ENCODE results near the gene MYO18B.

MYO18B gene

DNA sequence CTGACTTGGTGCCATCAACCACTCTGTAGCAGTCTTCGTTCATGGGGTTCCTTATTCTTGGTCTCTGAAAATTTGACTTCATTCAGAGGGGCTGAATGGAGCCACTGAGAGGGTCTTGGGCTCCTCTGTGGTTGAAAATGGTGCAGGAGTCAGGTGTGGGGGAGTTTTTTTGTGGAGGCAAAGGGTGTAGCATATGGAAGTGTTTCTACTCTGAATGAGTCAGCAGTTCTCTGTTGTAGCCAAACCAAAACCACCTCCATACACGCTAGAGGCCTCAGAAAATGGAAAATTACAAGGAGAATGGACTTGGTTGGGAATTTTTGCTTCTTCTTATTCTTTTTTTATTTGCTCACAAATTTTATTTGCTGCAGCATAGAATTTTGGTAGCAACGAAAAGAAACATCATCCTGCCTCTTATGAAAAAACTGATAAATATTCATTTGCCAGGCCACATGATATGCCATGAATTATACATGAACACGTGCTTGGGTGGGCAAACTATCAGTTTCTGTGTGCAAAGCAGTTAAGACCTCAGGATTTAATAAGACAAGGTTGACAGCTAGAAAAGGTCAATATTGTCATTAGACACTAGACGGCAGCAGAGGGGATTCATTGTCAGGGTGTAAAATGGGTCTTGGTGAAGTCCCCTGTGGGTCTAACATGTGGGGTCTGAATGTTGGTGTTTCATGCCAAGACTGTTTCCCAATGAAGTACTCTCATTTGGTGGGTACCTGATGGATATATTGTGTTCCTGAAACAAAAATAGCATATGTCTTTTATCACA, 111.7 kb downstream of the MYO18B start:
- peak; percentile 54 for DNase-seq

DNA sequence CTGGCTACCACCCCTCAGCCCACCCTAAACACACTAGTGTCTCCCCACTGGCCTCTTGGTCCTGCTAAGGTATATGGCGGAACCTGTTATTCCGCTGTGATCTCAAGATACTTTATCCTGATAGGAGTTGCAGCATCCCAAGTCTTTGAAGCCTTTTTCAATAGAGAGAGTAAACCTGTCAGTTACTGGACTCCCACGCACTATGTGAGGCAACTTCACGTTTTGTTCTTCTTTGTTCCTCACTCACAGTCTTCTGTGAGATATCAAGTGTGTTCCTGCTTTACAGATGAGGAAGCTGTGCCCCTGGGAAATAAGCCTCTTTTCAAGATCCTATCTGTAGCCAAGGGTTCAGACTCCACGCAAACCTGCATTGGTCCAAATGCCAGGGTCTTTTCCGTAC, 127.8 kb downstream of the MYO18B start:
- DNase-seq, result no peak

DNA sequence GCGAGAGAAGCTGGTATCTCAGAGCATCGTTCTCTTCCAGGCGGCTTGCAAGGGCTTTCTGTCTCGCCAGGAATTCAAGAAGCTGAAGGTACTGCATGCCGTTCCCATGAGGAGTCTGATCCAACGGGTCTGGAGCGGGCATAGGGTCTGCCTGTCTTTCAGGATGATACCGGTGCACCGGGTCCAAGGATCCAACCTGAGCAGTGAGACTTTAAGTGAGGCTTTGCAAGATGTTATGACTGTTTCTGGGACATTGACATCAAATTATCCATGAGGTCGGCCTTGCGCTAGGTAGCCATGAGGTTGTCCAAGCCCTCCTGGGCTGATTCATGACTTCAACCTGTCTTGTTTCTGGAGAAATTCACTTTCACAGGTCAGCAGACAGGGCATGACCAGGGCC, 132.3 kb downstream of the MYO18B start:
- DNase-seq, result no peak

- no peak for DNase-seq
Measured at GRCh38 chr22:25875461-25875860, 133.5 kb downstream of the MYO18B start.

- peak; percentile 42 for DNase-seq
Measured at GRCh38 chr22:25876871-25877270, 134.9 kb downstream of the MYO18B start.

- no peak for DNase-seq
Measured at GRCh38 chr22:25878933-25879332, 136.9 kb downstream of the MYO18B start.

GRCh38 chr22:25880524-25880923, 138.5 kb downstream of the MYO18B start:
- DNase-seq, result peak; percentile 43

DNA sequence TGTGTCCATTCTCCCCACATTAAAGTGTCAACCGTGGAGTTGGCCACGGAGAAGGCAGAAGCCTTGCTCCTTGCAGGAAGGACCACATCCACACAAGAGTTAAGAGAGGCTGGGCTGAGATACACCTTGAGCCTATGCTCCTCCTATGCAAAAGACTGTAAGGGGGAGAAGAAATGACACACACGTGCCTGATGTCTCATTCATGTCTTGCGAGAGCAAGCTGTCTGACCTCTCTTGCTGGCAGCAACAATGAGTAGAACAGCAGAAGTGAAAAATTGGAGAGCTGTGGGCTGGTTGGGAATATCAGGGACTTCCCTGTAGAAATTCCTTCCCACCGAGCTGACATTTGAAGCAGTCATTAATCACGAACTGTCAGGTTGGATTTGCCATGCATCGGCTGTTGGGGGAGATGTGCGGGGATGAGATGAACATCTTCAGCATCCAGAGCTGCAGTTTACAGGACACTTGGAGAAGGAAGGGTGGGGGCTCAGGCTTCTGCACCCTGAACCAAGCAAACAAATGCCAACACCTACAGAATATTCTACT, 139.3 kb downstream of the MYO18B start:
- peak; percentile 92 for DNase-seq

GRCh38 chr22:25882360-25882759, 140.4 kb downstream of the MYO18B start:
- DNase-seq, result no peak

- no peak for DNase-seq
Measured at GRCh38 chr22:25883482-25884033, 141.6 kb downstream of the MYO18B start.

- no peak for DNase-seq
Measured at GRCh38 chr22:25884121-25884520, 142.1 kb downstream of the MYO18B start.

GRCh38 chr22:25888399-25889054, 146.5 kb downstream of the MYO18B start:
- no peak for DNase-seq

DNA sequence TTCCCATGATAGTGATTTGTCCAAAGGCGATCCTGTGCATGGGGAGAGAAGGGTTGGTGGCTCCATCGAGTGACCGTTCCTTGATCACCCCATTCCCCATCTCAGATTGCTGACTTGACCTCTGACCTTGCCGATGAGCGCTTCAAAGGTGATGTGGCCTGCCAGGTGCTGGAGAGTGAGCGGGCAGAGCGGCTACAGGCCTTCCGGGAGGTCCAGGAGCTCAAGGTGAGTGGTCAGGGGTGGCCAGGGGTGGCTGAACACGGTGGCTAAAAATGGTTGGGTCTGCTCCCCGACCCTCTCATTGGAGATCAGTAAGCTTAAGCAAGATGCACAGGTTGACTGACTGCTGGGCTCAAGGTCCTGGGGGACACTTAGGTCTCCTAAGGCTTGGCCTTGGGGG, 148.7 kb downstream of the MYO18B start:
- no peak for DNase-seq

GRCh38 chr22:25892678-25893077, 150.7 kb downstream of the MYO18B start:
- no peak for DNase-seq

- DNase-seq, result no peak
Measured at GRCh38 chr22:25895678-25896077, 153.7 kb downstream of the MYO18B start.

GRCh38 chr22:25896098-25896497, 154.1 kb downstream of the MYO18B start:
- DNase-seq, result no peak

DNA sequence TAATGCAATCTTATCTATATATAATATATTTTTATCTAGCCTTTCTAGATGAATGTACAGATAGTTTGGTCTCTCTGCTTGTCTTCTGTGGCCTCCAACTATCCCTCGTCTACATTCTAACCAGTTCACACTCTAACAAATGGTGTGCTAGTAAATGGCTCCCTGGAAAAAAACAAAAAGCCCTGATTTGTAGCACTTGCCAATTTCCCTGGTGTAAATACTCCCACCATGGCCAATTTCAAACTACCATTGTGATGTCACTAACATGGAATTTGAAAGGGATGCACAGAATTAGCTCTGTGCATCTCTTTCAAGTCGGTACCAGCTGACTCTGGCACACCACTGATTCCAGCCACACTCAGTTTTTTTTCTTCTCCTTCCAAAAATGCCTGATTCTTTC, 154.6 kb downstream of the MYO18B start:
- DNase-seq, result no peak

- DNase-seq, result no peak
Measured at GRCh38 chr22:25898707-25899365, 156.8 kb downstream of the MYO18B start.

GRCh38 chr22:25899566-25899965, 157.6 kb downstream of the MYO18B start:
- no peak for DNase-seq

GRCh38 chr22:25900390-25900789, 158.4 kb downstream of the MYO18B start:
- DNase-seq, result no peak

DNA sequence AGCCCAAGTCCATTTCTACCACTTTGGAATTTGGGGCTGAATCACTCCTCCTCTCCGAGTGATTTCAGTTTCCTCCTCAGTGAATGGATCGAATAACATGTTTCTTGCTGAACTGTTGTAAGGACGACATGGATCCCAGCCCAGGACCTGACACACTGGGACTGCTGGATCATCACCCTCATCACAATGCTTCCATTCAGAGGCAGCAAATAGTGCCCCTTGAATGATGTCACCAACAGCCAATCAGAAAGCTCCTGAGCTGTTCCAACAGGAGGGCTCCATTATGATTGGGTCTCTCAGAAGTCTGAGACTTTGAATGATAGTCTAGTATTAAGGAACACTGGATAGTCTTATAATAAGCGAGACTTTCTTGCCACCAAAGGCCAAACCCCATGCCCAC, 158.9 kb downstream of the MYO18B start:
- DNase-seq, result no peak

DNA sequence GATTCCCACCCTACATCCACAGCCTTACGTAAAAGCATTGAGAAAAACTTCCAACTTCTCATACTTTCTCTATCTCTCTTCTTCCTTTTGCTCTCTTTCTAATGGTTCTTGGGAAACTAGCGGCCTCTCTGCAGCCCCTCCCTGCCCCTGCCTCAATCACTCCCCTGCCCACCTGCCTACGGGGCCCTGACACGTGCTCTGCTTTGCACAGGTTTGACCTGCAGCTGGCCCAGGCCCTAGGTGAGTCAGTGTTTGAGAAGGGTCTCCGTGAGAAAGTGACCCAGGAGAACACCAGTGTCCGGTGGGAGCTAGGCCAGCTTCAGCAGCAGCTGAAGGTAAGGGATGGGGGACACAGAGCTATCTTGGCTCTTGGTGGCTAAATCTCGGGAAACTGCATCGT, 160.4 kb downstream of the MYO18B start:
- no peak for DNase-seq

DNA sequence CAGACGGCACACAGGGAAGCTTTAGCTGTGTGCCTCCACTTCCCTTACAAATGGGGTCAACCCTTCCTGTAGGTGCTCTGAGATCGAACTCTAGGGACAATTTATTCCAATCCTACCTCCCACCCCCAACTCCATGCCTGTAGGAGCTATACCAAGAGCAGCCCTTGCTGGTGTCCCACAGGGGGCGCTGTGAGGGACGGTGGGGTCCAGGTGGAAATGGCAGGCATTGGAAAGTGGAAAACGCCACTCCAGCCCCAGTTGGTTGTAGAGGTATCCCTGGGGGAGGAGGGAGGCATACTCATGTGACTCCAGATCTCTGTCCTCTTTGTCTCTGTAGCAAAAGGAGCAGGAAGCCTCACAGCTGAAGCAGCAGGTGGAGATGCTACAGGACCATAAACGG, 161.3 kb downstream of the MYO18B start:
- no peak for DNase-seq
